Motor neuron (in vitro differentiated cells): Measurements from ENCODE around the gene INPP4B. TPM values are rescaled to one million over a fixed set of nuclear protein-coding genes. Genes with fewer than 3 reads are reported as not detected.
"Not testable (repeated sequence)": the region's sequence is repeated elsewhere in the genome, so short reads cannot be mapped to it uniquely, and the experiment has no call there.

Experiments used
- ATAC-seq, 8 experiments: fragments of 200-7000 bp; cut with Tn5 transposase; replicated peaks in 6 of 8; 2 replicates each; pipeline ENCODE4 v1.8.0; 2021; ENCODE audit warnings: mild to moderate bottlenecking in 8 of 8, moderate library complexity in 8 of 8
- H3K27ac ChIP-seq, 2 donors: fragments of 250-450 bp; sonication (Bioruptor Pico); 2 replicates each; pipeline ENCODE4 v1.9.0; 2021; ENCODE audit warnings: antibody characterized with exemption in 2 of 2, mild to moderate bottlenecking in 2 of 2, moderate library complexity in 1 of 2
- H3K4me1 ChIP-seq, 2 donors: fragments of 250-450 bp; sonication (Bioruptor Pico); replicated peaks in 1 of 2; 2 replicates each; pipeline ENCODE4 v1.6.1; 2021; ENCODE audit warnings: antibody characterized with exemption in 2 of 2, mild to moderate bottlenecking in 2 of 2, moderate library complexity in 1 of 2
- H3K4me3 ChIP-seq, 5 donors: fragments of 250-450 bp; sonication (Bioruptor Pico); 2 replicates each; pipeline ENCODE4 v1.9.0; 2021; ENCODE audit warnings: antibody characterized with exemption in 5 of 5, mild to moderate bottlenecking in 5 of 5, moderate library complexity in 4 of 5
- WGBS, 10 experiments: fragments of 450-650 bp; shearing (Covaris generic); methylation state at CpG; one replicate each; pipeline ENCODE4 v1.0.0; 2022; 5-methylcytosine and 5-hydroxymethylcytosine counted together
- in situ Hi-C, 9 experiments: fragments of 400-800 bp; cut with MboI; loops; one replicate each; pipeline ENCODE4 v1.15.0; 2021; ENCODE audit warnings: low sequenced_read_pairs in 9 of 9, low pct_unique_long_range_greater_than_20kb in 2 of 9; ENCODE audit not compliant: unreplicated experiment in 9 of 9
- total RNA-seq, 8 experiments: library from RNA; unstranded; fragments of 300-600 nt; gene quantifications; 2 replicates each; pipeline versions ENCODE4 v1.2.3 to v1.2.4, GENCODE V29; 2022

The INPP4B gene
- total RNA-seq, 8 experiments from 2014 or later, result 0.54 to 62.3 (median 3.9) TPM

- Histone ChIP-seq H3K4me3 (no peak overlapping the region), H3K4me1 (peaks cover 7 to 11% of the 10 kb centered on the region in 2 donors), H3K27ac (no peak overlapping the region)
- no peak for ATAC-seq
- in situ Hi-C loops, result no loop called here
Measured at GRCh38 chr4:142411993-142412392, 434.1 kb downstream of the INPP4B start.

GRCh38 chr4:142408003-142408441 lies 438.1 kb downstream of the INPP4B start:
- no peak overlapping the region for H3K4me3 ChIP-seq
- WGBS, 10 experiments, result 4 to 93% (median 63%) methylated on average over 2 to 5 of the region's 5 CpGs; no CpG with 5 or more reads in 2 of the 10 experiments
- ATAC-seq, result no peak
- no peak overlapping the region for H3K27ac ChIP-seq
- in situ Hi-C loops, result no loop called here
- peaks cover 0 to 3% of the 10 kb centered on the region in 2 donors for H3K4me1 ChIP-seq

GRCh38 chr4:142407596-142407995 lies 438.5 kb downstream of the INPP4B start:
- 15 to 93% (median 83%) methylated on average over 1 to 2 of the region's 2 CpGs; no CpG with 5 or more reads in 3 of the 10 experiments for WGBS, 10 experiments
- in situ Hi-C loops, result no loop called here
- Histone ChIP-seq H3K4me3 (no peak overlapping the region), H3K27ac (no peak overlapping the region), H3K4me1 (peaks cover 0 to 3% of the 10 kb centered on the region in 2 donors)
- ATAC-seq, result no peak

GRCh38 chr4:142406917-142407501 lies 439.1 kb downstream of the INPP4B start:
- ATAC-seq, result no peak
- Histone ChIP-seq H3K4me1 (peaks cover 0 to 3% of the 10 kb centered on the region in 2 donors), H3K27ac (no peak overlapping the region), H3K4me3 (no peak overlapping the region)
- in situ Hi-C loops, result no loop called here
- 63 to 100% (median 88%) methylated on average over 1 to 7 of the region's 7 CpGs for WGBS, 10 experiments

DNA sequence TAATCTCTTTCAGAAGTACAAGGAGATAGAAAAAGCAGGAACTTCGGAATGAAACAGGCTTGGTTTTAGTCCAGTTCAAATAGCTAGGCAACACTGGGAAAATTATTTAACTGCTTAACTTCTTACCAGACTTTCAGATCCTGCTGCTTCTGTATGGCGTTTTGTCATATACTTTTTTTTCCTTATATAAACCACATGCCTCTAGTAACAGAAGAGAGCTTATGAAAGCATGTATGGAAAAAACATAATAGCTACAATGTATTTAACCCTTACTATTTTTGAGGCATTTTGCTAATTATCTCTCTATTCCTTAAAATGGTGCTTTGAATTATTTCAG lies 439.6 kb downstream of the INPP4B start:
- ATAC-seq, result no peak

DNA sequence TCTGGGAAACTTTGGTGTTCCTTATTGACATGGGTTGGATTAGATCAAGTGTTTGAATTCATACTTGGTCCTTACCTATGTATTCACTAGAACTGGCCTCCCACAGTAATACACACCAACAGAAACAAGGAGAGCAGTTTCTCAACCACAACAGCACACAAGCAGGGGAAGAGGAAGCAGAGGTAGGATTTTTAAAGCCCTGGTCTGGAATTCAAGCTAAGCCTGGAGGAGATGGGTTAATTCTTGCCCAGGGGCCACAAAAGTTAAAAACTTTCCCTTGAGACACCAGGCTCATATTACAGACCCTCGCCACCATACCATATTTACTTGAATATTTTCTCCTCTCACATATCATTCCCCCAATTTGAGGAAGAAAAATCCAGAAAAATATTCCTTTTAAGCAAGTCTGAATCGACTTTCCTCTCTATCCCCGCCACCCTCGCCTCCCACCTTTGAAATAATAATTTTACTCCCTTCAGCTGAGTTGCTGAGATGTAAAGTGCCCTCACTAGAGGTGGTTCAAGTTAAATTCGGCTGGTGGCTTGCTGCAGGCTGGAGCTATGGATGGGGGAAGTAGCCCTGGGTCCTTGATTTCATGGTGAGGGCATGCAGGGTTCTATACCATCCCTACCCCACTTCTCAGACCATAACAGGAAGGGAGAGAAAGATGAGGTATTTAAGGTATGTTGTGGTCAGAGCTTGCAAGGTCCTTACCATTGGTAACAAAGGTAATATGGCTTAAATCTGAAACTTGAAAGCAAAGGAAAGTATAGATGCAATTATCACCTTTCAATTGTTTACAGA lies 440.2 kb downstream of the INPP4B start:
- ATAC-seq, result peak in 4 of 8 experiments; percentile 30 to 53 (median 34)
- H3K27ac ChIP-seq, result no peak overlapping the region
- H3K4me1 ChIP-seq, result peaks cover 0 to 3% of the 10 kb centered on the region in 2 donors
- peak overlapping the region in 1 of 5 donors; percentile 37 for H3K4me3 ChIP-seq
- in situ Hi-C loops, result no loop called here
- 0 to 93% (median 69%) methylated on average over 1 to 5 of the region's 5 CpGs; no CpG with 5 or more reads in 2 of the 10 experiments for WGBS, 10 experiments

More for the DNA sequence above, 439.6 kb downstream of the INPP4B start:
- 20 to 100% (median 73%) methylated on average over 1 to 2 of the region's 2 CpGs for WGBS, 10 experiments
- in situ Hi-C loops, result no loop called here
- H3K4me1 ChIP-seq, result peaks cover 0 to 3% of the 10 kb centered on the region in 2 donors
- H3K27ac ChIP-seq, result no peak overlapping the region
- H3K4me3 ChIP-seq, result no peak overlapping the region

DNA sequence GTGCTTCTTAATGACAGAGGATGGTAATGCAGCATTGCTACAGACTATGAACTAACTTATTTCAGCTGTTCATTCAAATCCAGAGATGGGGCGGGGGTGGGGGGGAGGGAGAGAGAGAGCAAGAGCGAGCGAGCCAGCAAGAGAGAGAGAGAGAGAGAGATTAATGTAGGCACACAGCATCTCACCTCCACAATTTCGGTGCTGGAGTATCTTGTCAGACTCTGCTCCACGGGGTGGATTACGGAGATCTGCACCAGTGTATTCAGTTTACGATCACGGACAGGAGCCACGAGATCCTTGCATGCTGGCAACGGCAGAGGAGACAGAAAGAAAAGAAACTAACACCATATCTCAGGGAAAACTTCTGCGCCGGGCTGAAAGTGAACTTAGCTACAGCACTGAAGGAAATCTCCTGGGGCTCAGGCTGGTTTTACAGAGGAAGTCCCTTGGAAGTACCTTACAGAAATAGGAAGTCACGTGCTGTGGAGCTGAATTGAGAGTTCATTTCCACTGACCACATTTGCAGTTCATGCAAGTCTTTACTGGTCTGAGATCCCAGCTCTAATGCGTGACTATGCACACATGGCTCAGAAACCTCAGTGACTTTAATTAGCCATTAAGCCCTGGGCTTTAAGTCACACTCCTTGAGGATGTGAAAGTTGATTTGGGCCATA lies 440.9 kb downstream of the INPP4B start:
- 0 to 83% (median 21%) methylated on average over 1 to 7 of the region's 14 CpGs; no CpG with 5 or more reads in 2 of the 10 experiments for WGBS, 10 experiments
- H3K4me3 ChIP-seq, result peak overlapping the region; percentile 16 to 37 (median 26)
- peak; percentile 36 to 90 (median 76) for ATAC-seq
- H3K27ac ChIP-seq, result no peak overlapping the region
- in situ Hi-C loops, result no loop called here
- peaks cover 0 to 3% of the 10 kb centered on the region in 2 donors for H3K4me1 ChIP-seq

GRCh38 chr4:142404191-142404611 lies 441.9 kb downstream of the INPP4B start:
- H3K27ac ChIP-seq, result no peak overlapping the region
- 0 to 87% (median 80%) methylated on average over 2 to 3 of the region's 3 CpGs; no CpG with 5 or more reads in 3 of the 10 experiments for WGBS, 10 experiments
- H3K4me3 ChIP-seq, result peak overlapping the region in 2 of 5 donors; percentile 26 to 37
- H3K4me1 ChIP-seq, result peaks cover 0 to 3% of the 10 kb centered on the region in 2 donors
- ATAC-seq, result peak in 3 of 8 experiments; percentile 15 to 21 (median 16)
- in situ Hi-C loops, result no loop called here

GRCh38 chr4:142402900-142403299 lies 443.2 kb downstream of the INPP4B start:
- H3K4me3 ChIP-seq, result no peak overlapping the region
- H3K27ac ChIP-seq, result no peak overlapping the region
- in situ Hi-C loops, result no loop called here
- ATAC-seq, result peak in 1 of 8 experiments; percentile 2
- 0 to 100% (median 92%) methylated on average over 1 to 2 of the region's 2 CpGs; no CpG with 5 or more reads in 1 of the 10 experiments for WGBS, 10 experiments
- peaks cover 0 to 3% of the 10 kb centered on the region in 2 donors for H3K4me1 ChIP-seq

GRCh38 chr4:142402156-142402555 lies 443.9 kb downstream of the INPP4B start:
- Histone ChIP-seq H3K4me3 (no peak overlapping the region), H3K4me1 (peaks cover 0 to 3% of the 10 kb centered on the region in 2 donors), H3K27ac (no peak overlapping the region)
- in situ Hi-C loops, result no loop called here
- no peak for ATAC-seq
- WGBS, 10 experiments, result 0 to 71% (median 39%) methylated on average over 1 to 2 of the region's 2 CpGs

GRCh38 chr4:142397364-142397991 lies 448.6 kb downstream of the INPP4B start:
- WGBS, 10 experiments, result 88 to 100% (median 96%) methylated on average over 2 to 16 of the region's 16 CpGs; no CpG with 5 or more reads in 1 of the 10 experiments
- H3K4me1 ChIP-seq, ATAC-seq, in situ Hi-C loops, H3K4me3 ChIP-seq, H3K27ac ChIP-seq: not testable (repeated sequence)

- Histone ChIP-seq H3K4me1 (no peaks in the 10 kb centered on the region), H3K4me3 (no peak overlapping the region), H3K27ac (no peak overlapping the region)
- no peak for ATAC-seq
- in situ Hi-C loops, result no loop called here
- WGBS, 10 experiments, result 0 to 86% (median 56%) methylated on average over 1 of the region's 1 CpG; no CpG with 5 or more reads in 1 of the 10 experiments
Measured at GRCh38 chr4:142396279-142396678, 449.8 kb downstream of the INPP4B start.
